Measurements from ENCODE around the gene NOXO1.

DNA sequence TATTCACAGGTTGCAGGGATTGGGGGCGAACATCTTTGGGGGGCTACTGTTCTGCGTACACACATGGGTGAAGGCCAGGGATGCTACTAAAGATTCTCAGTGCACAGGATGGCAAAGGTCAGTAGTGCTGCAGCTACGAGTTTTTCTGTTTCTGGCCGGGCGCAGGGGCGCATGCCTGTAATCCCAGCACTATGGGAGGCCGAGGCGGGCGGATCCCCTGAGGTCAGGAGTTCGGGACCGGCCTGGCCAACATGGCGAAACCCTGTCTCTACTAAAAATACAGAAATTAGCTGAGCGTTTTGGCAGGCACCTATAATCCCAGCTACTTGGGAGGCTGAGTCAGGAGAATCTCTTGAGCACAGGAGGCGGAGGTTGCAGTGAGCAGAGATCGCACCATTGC lies 32.3 kb upstream of the NOXO1 start:
- TF ChIP-seq CTCF (IDR thresholded peaks at IDR 0.05; ENCODE audit: poor library complexity) (no peak), EZH2 (IDR thresholded peaks at IDR 0.05; ENCODE audit: borderline replicate concordance) (no peak)
